Effector CD4-positive, alpha-beta T cell (primary cell): ENCODE data around the gene TSPAN16.
"Not testable (repeated sequence)": the region's sequence is repeated elsewhere in the genome, so short reads cannot be mapped to it uniquely, and the experiment has no call there.

Experiments
- DNase-seq: peaks from one replicate; pipeline ENCODE4 v3.0.0-alpha.2; 2020

The TSPAN16 gene

DNA sequence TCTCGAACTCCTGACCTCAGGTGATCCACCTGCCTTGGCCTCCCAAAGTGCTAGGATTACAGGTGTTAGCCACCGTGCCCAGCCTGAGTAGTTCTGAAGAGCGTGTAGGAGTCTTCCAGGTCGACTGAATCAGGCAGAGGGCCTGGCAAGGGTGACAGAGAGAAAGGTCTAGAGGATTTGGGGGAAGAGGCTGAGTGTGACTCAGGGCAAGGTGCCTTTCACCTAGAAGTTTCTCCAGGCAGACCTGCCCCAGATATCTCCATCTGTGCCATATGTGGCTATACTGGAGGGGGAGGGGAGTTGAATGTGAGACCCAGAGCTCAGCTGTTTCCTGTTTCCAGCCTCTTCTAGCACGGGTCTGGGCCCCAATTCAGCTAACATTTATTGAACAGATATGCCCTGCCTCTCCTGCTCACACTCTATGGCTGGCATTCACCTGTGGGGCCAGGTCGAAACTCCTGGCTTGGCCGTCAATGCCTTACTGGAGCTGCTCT is 51.6 kb downstream of the TSPAN16 start:
- no peak for DNase-seq

DNA sequence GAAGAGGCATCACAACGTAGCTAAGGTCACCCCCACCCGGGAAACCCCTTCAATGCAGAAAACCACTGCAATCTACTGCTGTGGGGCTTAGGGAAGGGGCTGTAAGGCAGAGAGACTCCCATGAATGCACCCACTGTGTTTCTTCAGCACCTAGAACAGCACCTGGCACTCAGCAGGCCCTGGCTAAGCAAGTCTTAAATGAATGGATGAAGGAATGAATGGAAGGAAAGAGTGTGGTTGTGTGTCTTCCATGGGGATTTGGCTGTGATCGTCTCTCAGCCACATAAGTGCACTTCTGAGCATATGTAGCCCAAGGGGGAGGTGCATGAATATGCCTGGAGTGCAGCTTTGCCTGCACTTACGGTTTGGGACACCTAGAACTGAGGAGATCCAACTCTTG is 53.2 kb downstream of the TSPAN16 start:
- DNase-seq: no peak

DNA sequence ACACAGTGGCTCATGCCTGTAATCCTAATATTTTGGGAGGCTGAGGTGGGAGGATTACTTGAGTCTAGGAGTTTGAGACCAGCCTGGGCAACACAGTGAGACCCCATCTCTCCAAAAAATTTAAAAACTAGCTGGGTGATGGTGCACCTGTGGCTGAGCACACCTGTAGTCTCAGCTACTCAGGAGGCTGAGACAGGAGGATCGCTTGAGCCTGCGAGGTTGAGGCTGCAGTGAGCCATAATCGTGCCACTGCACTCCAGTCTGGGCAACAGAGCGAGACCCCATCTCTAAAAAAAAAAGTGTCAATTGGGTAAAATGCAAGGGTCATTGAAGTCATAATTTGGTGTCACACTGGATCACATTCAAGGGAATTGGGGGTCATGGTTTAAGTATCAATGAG is 58.1 kb downstream of the TSPAN16 start:
- DNase-seq: not testable (repeated sequence)

DNA sequence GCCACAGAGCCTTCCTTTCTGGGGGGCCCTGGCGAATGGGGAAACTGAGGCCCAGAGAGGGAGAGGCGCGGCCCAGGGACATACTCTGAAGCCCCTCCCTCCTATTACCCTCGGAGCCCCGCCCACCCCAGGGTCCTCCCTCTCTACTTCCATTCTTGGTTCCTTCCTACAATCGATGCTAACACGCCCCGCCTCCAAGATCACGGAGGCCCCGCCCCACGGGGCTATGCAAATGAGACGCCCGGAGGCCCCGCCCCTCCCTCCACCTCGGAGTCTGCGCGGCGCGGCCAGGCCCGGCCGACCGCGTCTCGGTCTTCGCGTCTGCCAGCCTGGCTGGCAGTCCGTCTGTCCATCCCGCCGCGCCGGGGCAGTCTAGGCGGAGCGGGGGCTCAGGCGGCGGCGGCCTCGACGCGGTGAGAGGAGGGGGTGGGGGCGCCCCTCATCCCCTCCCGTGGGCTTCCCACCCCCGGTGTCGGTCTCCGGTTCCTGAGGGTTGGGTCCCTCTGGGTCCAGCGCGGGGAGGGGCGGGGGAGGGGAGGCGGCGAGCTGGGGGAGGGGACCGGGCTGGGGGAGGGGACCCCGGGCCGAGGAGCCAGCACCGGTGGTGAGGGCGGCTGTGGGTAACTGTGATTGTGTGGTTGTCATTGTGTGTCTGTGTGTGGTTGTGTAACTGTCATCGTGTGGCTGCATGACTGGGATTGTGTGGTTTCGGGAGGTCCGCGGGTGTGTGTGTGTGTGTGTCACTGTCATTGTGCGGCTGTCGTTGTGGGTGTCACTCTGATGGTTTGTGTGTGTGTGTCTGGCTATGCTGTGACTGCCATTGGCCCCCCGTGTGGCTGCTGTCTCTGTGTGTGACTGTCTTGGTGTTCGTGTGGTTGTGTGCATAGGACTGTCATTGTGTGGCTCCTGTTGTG is 59.5 kb downstream of the TSPAN16 start, which contains the start of gene PLPPR2:
TSS of gene PLPPR2 (plus strand) at position 273 of the 914 bp plus-strand sequence. CDS start 2,242 bp downstream, outside the sequence.
- DNase-seq: peak; percentile 76

DNA sequence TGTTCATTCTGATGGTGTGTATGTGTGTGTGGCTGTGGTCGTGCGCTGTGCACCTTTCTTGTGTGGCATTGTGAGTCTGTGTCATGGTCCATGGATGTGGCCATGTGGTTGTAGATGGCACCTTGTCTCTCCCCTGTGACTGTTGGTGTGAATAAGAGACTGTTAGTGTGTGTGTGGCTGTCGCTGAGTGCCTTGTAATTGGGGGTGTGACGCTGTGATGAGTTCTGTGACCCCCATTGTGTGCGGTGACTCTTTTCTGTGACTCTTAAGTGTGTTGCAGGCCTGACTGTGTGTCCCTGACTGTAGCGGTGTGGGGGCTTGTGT is 60.1 kb downstream of the TSPAN16 start:
- DNase-seq: no peak

DNA sequence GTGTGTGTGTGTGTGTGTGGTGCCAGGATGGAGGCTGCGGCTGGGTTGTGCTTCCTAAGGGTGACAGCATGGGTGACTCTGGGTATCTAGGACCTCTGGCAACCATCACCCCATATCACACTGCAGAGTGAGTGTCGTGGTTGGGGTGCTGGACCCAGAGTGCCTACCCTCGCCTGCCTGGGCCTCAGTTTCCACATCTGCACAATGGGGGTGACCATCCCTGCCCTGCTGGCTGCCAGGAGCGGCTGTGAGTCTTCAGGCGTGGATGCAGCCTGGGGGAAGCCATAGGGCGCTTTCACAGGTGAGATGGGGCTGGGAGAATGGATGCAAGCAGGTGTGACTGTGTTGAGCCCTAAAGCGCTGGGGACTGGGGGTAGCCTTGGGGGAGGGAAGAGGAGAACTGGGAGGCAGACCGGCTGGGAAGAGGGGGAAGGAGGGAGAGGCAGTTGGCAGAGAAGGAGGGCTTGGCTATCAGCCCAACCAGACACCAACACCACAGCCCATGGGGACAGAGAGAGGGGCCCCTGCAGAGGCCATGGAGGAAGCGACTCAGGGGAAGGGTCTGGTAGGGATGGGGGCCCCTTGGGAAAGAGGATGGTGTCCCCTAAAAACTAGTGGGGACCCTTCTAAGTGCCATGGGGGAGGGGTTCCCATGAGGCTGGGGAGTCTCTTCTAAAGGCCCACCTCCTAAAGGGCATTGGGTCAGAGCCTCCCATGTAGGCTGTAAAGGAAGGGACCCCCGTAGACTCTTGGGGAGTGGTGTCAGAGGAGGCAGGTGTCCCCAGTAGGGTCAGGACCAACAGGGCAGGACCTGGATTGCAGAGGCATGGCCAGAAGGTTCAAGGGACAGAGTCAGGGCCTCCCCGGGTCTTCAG is 61.0 kb downstream of the TSPAN16 start:
- no peak for DNase-seq

DNA sequence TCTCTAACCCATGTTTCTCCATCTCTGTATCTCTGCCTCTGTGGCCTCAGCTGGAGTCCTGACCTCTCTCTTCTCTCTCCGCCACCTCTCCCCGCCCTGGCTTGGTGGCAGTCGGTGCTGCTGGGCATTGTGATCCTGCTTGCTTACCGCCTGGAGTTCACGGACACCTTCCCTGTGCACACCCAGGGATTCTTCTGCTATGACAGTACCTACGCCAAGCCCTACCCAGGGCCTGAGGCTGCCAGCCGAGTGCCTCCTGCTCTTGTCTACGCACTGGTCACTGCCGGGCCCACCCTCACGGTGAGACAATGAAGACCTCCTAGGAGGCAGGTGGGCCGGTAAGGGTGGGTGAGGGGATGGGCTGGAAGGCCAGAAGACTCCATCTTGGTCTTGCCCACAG is 63.5 kb downstream of the TSPAN16 start:
- DNase-seq: no peak

DNA sequence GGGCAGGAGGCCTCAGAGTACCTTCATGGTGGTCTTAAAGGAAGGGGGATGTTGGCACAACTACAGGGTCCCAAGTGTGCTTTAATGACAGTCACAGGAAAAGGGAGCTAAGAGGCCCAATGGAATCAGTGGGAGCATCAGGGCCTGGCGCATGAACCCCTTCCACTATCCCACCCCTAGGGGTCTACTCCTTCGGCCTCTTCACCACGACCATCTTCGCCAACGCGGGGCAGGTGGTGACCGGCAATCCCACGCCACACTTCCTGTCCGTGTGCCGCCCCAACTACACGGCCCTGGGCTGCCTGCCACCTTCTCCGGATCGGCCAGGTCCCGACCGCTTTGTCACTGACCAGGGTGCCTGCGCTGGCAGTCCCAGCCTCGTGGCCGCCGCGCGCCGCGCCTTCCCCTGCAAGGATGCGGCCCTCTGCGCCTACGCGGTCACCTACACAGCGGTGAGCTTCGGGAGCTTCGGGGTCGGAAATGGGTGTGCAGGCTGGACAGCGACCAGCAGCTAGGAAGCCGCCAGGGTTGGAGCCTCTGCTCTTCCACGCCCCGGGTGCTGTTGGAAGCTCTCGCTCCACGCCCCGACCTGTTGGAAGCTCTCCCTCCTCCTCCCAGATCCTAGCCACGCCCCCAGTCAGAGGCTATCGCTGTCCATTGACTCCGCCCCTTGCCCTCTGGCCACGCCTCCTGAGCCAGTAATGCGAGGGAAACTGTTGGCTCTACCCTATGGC is 65.2 kb downstream of the TSPAN16 start:
- no peak for DNase-seq

DNA sequence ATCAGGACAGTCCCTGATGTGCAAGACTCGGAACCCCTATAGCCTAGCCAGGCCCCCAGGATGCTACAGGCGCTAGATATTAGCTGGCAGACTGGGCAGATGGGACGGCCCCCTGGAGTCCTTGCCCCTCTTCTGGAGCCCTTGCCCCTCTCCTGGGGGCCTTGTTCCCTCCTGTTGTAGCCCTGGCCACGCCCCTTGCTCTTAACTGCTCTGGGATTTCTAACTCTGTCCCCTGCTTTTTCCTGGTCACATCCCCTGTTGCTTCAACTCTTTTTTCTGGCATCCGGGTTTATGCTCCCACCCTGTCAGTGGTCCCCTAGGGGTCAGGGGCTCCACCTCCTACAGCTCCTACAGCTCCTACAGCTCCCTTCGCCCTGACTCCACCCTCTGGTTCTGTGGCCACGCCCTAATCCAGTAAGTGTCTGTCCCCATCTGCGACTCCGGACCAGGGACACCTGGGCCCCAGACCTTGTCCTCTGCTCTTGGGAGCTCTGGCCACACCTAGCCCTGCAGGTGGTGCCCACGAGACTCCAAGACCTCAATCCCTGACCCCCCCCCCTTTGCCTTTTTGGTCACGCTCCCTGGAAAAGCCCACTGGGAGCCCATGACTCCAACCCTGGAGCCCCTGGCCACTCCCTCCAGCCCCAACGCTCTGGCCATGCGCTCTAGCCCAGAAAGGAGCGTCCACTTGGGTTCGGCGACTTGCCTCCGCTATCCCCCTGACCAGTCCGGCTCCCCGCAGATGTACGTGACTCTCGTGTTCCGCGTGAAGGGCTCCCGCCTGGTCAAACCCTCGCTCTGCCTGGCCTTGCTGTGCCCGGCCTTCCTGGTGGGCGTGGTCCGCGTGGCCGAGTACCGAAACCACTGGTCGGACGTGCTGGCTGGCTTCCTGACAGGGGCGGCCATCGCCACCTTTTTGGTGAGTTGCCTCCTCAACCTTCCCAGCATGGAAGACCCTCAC is 66.1 kb downstream of the TSPAN16 start:
- no peak for DNase-seq

DNA sequence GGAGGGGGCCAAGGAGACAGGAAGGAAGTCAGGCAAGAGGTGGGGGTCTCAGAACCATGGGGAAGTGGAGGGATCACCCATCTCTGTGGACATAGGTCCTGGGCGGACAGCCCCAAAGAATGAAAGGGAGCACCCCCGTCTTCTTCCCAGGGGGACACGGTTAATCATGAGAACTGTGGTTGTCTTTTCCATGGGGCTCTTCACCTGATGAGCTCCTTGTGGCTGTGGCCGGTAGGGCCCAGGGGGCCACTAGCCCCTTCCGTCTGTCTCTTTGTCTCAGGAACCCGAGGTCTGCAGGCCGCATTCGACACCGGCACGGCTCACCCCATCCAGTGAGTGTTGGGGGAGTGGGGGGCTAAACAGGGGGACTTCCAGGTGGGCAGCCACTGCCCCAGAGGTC is 67.9 kb downstream of the TSPAN16 start:
- DNase-seq: no peak

DNA sequence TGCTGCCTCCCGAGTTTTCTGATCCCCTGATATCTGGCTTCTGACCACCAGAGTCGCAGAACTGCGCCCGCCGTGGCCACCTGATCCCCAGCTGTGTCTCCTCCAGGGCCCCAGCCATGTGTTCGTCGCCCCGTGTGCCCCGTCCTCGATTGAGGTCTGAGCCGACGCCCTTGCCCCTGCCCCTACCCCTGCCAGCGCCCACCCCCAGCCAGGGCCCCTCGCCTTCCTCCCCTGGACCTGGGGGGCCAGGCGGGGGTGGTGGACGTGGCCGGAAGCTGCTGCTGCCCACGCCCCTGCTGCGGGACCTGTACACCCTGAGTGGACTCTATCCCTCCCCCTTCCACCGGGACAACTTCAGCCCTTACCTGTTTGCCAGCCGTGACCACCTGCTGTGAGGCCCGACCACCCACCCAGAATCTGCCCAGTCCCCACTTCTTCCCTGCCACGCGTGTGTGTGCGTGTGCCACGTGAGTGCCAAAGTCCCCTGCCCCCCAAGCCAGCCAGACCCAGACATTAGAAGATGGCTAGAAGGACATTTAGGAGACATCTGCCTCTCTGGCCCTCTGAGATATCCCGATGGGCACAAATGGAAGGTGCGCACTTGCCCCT is 68.4 kb downstream of the TSPAN16 start:
- DNase-seq: no peak

DNA sequence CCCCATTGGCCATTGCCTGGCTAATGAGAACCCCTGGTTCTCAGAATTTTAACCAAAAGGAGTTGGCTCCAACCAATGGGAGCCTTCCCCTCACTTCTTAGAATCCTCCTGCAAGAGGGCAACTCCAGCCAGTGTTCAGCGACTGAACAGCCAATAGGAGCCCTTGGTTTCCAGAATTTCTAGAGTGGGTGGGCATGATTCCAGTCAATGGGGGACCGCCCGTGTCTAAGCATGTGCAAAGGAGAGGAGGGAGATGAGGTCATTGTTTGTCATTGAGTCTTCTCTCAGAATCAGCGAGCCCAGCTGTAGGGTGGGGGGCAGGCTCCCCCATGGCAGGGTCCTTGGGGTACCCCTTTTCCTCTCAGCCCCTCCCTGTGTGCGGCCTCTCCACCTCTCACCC is 69.0 kb downstream of the TSPAN16 start:
- no peak for DNase-seq
